Fibroblast of lung (primary cell): ENCODE measurements around the gene CD320. TPM values are rescaled to one million over a fixed set of nuclear protein-coding genes. Genes with fewer than 3 reads are reported as not detected.
"Not testable (repeated sequence)": the region's sequence is repeated elsewhere in the genome, so short reads cannot be mapped to it uniquely, and the experiment has no call there.

Experiments
- DNase-seq, 2 donors: peaks; one replicate each; pipeline versions ENCODE4 v3.0.0 to v3.0.0-alpha.2; 2010; ENCODE audit warnings: low read depth in 2 of 2
- H2AFZ ChIP-seq: 2 replicates; pipeline ENCODE4 v1.5.1; 2012; ENCODE audit warnings: low read length, control low read depth, inconsistent platforms
- H3K27ac ChIP-seq: 2 replicates; pipeline ENCODE4 v1.5.1; 2011; ENCODE audit warnings: low read length, control low read depth; ENCODE audit not compliant: insufficient read depth
- H3K27me3 ChIP-seq: 2 replicates; pipeline ENCODE4 v1.5.1; 2011; ENCODE audit warnings: mild to moderate bottlenecking, low read length; ENCODE audit not compliant: control insufficient read depth, insufficient read depth
- H3K36me3 ChIP-seq: 2 replicates; pipeline ENCODE4 v1.5.1; 2011; ENCODE audit warnings: low read length; ENCODE audit not compliant: control insufficient read depth, insufficient read depth
- H3K4me1 ChIP-seq: 2 replicates; pipeline ENCODE4 v1.5.1; 2011; ENCODE audit warnings: low read length; ENCODE audit not compliant: control insufficient read depth, insufficient read depth; ENCODE audit errors: extremely low read depth
- H3K4me2 ChIP-seq: 2 replicates; pipeline ENCODE4 v1.5.1; 2011; ENCODE audit warnings: low read length, control low read depth; ENCODE audit not compliant: insufficient read depth; ENCODE audit errors: extremely low read depth
- H3K4me3 ChIP-seq, 4 experiments: fragments of 200-600 bp in 1 of 4; sonication (generic) in 1 of 4; replicated peaks in 1 of 4; 2 replicates each; pipeline ENCODE4 v1.5.1; 2011 to 2016; ENCODE audit warnings: low read length in 4 of 4, low read depth in 3 of 4, mild to moderate bottlenecking in 3 of 4, control low read depth in 2 of 4, inconsistent platforms in 1 of 4, mixed read lengths in 1 of 4; ENCODE audit not compliant: insufficient read depth in 1 of 4; ENCODE audit errors: control extremely low read depth in 1 of 4
- H3K79me2 ChIP-seq: 2 replicates; pipeline ENCODE4 v1.5.1; 2012; ENCODE audit warnings: mild to moderate bottlenecking, low read length, inconsistent platforms; ENCODE audit not compliant: control insufficient read depth, insufficient read depth
- H3K9ac ChIP-seq: 2 replicates; pipeline ENCODE4 v1.5.1; 2011; ENCODE audit warnings: mild to moderate bottlenecking, low read length, control low read depth; ENCODE audit not compliant: insufficient read depth
- H3K9me3 ChIP-seq: 2 replicates; pipeline ENCODE4 v1.5.1; 2012; ENCODE audit warnings: low read depth, low read length; ENCODE audit not compliant: control insufficient read depth, insufficient read depth
- H4K20me1 ChIP-seq: 2 replicates; pipeline ENCODE4 v1.5.1; 2011; ENCODE audit warnings: low read length; ENCODE audit not compliant: control insufficient read depth, insufficient read depth; ENCODE audit errors: extremely low read depth
- CTCF ChIP-seq, 2 donors: IDR thresholded peaks in 1 of 2; conservative IDR thresholded peaks in 1 of 2; 1 replicate in 1 of 2; 2 replicates in 1 of 2; pipeline ENCODE4 v1.5.1; 2011 to 2012; ENCODE audit warnings: low read length in 2 of 2, control low read depth in 1 of 2, inconsistent platforms in 1 of 2, low read depth in 1 of 2, mild to moderate bottlenecking in 1 of 2
- EZH2 ChIP-seq: IDR thresholded peaks from 2 replicates; pipeline ENCODE4 v1.5.1; 2012; ENCODE audit warnings: low read length, control low read depth, mild to moderate bottlenecking; ENCODE audit errors: missing control alignments
- polyA plus RNA-seq, 2 donors: library from polyadenylated mRNA; depleted of rRNA in 1 of 2; stranded (reverse) in 1 of 2; unstranded in 1 of 2; fragments of >200 nt; gene quantifications; 2 replicates each; pipeline ENCODE4 v1.2.1, GENCODE V29; 2011 to 2012; ENCODE audit warnings: missing spikeins in 1 of 2
- total RNA-seq: library from RNA; depleted of rRNA; stranded (reverse); fragments of >200 nt; gene quantifications from 2 replicates; pipeline ENCODE4 v1.2.1, GENCODE V29; 2014

CD320 gene
- total and polyA plus RNA-seq, 2 donors (not counting 1 experiment from before 2014, with no cell fraction given), result 13.9 to 22.6 TPM

- Histone ChIP-seq H3K9me3 (no peaks in the 10 kb centered on the region), H3K9ac (no peak overlapping the region), H3K27ac (no peak overlapping the region), H3K4me1 (peaks cover 9% of the 10 kb centered on the region), H2AFZ (no peak overlapping the region), H4K20me1 (no peaks in the 10 kb centered on the region), H3K36me3 (peaks cover 3% of the 10 kb centered on the region), H3K79me2 (no peaks in the 10 kb centered on the region), H3K4me3 (no peak overlapping the region), H3K27me3 (no peaks in the 10 kb centered on the region), H3K4me2 (no peak overlapping the region)
- TF ChIP-seq CTCF (conservative IDR thresholded peaks at IDR 0.05 in 1 of 2, IDR thresholded peaks at IDR 0.05 in 1 of 2; ENCODE audit: low read depth in 1 of 2, low read length in 2 of 2), result no peak
- TF ChIP-seq EZH2, result no peak
- no peak for DNase-seq
These were observed 3.1 kb downstream of the CD320 start for GRCh38 chr19:8304841-8305621.

GRCh38 chr19:8302734-8303133, 5.4 kb downstream of the CD320 start:
- H3K9ac ChIP-seq, result no peak overlapping the region
- H4K20me1 ChIP-seq, result no peaks in the 10 kb centered on the region
- H3K9me3 ChIP-seq, result no peaks in the 10 kb centered on the region
- H3K79me2 ChIP-seq, result no peaks in the 10 kb centered on the region
- no peak overlapping the region for H3K4me3 ChIP-seq
- TF ChIP-seq EZH2 (no peak), CTCF (conservative IDR thresholded peaks at IDR 0.05 in 1 of 2, IDR thresholded peaks at IDR 0.05 in 1 of 2; ENCODE audit: low read depth in 1 of 2, low read length in 2 of 2) (no peak)
- no peak overlapping the region for H3K27ac ChIP-seq
- no peak overlapping the region for H2AFZ ChIP-seq
- no peaks in the 10 kb centered on the region for H3K27me3 ChIP-seq
- H3K36me3 ChIP-seq, result no peaks in the 10 kb centered on the region
- no peak overlapping the region for H3K4me2 ChIP-seq
- peaks cover 5% of the 10 kb centered on the region for H3K4me1 ChIP-seq
- DNase-seq, result no peak

- Histone ChIP-seq H3K4me3 (no peak overlapping the region), H3K4me2 (no peak overlapping the region), H3K79me2 (no peaks in the 10 kb centered on the region), H3K9me3 (no peaks in the 10 kb centered on the region), H3K27ac (no peak overlapping the region), H3K9ac (no peak overlapping the region), H2AFZ (no peak overlapping the region), H3K27me3 (no peaks in the 10 kb centered on the region), H3K4me1 (peaks cover 1% of the 10 kb centered on the region), H3K36me3 (no peaks in the 10 kb centered on the region), H4K20me1 (no peaks in the 10 kb centered on the region)
- no peak for DNase-seq
- no peak for TF ChIP-seq EZH2
- TF ChIP-seq CTCF (conservative IDR thresholded peaks at IDR 0.05 in 1 of 2, IDR thresholded peaks at IDR 0.05 in 1 of 2; ENCODE audit: low read depth in 1 of 2, low read length in 2 of 2), result no peak
These were observed 5.8 kb downstream of the CD320 start for GRCh38 chr19:8302357-8302691.

GRCh38 chr19:8291337-8291736, 16.8 kb downstream of the CD320 start:
- not testable (repeated sequence) for H3K4me3 ChIP-seq, H3K27ac ChIP-seq, H3K4me1 ChIP-seq, DNase-seq, H3K9ac ChIP-seq, H2AFZ ChIP-seq, H3K36me3 ChIP-seq, H4K20me1 ChIP-seq, H3K9me3 ChIP-seq, H3K27me3 ChIP-seq, H3K4me2 ChIP-seq, H3K79me2 ChIP-seq

- not testable (repeated sequence) for H4K20me1 ChIP-seq, H3K4me2 ChIP-seq, H3K27me3 ChIP-seq, H3K9ac ChIP-seq, H3K27ac ChIP-seq, H3K4me1 ChIP-seq, H3K79me2 ChIP-seq, H3K9me3 ChIP-seq, H3K36me3 ChIP-seq, DNase-seq, H2AFZ ChIP-seq, H3K4me3 ChIP-seq
These were observed 31.6 kb downstream of the CD320 start for GRCh38 chr19:8276508-8276907.
